ENCODE measurements around the gene SLC52A1.

SLC52A1 gene

DNA sequence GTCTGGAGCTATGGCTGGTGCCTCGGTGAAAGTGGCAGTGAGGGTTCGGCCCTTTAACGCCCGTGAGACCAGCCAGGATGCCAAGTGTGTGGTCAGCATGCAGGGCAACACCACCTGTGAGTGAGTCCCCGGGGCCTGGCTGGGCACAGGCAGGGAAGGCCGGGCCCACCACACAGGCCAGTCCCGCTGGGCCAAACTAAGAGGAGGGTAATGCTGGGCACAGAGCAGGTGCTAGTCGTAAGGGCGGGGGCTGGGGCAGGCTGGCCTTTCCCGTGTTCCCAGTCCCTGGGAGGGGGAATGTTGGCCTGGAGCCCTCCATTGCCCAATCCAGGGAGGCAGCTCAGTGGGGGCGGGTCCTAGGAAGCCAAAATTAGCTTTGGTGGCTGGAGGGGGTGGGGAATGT lies 35.0 kb downstream of the SLC52A1 start:
- TF ChIP-seq, protein P1, sequence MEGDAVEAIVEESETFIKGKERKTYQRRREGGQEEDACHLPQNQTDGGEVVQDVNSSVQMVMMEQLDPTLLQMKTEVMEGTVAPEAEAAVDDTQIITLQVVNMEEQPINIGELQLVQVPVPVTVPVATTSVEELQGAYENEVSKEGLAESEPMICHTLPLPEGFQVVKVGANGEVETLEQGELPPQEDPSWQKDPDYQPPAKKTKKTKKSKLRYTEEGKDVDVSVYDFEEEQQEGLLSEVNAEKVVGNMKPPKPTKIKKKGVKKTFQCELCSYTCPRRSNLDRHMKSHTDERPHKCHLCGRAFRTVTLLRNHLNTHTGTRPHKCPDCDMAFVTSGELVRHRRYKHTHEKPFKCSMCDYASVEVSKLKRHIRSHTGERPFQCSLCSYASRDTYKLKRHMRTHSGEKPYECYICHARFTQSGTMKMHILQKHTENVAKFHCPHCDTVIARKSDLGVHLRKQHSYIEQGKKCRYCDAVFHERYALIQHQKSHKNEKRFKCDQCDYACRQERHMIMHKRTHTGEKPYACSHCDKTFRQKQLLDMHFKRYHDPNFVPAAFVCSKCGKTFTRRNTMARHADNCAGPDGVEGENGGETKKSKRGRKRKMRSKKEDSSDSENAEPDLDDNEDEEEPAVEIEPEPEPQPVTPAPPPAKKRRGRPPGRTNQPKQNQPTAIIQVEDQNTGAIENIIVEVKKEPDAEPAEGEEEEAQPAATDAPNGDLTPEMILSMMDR (IDR thresholded peaks at IDR 0.05; ENCODE audit: low read depth, low read length): no peak
- no peak overlapping the region for H3K4me3 ChIP-seq (ENCODE audit: low read depth, low read length)

DNA sequence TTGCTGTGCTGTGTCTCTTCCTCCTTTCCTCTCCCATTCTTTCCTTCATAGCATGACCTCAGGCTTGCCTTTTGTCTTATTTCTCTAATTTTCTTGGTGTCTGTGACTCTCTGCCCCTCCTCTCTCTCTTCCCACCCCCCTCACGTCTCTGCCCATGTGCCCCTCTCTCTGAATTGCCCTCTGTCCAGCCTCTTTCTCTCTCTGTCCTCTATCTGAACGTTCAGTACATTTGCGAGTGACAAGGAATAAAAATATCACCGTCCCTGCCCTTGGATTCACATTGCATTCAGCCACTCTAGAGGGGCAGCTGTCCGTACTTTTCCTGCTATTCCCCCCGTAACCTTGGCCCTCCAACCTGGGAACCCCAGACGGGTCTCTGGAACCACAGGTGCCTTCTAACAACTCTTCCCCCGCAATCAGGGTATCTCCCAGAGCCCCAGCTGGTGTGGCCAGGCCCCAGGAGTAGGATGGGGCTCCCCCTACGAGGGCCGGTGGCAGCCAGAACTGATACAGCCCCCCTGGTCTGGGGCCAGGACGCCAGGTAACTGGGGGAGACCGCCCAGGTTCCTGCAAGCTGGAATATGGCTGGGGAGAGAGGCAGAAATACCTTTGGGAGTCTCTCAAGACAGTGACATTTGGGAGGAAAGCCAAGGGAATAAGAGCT lies 35.7 kb downstream of the SLC52A1 start:
- H3K4me3 ChIP-seq (ENCODE audit: low read depth, low read length): peak overlapping the region; percentile 93
- TF ChIP-seq, protein P1 (IDR thresholded peaks at IDR 0.05; ENCODE audit: low read depth, low read length): no peak

DNA sequence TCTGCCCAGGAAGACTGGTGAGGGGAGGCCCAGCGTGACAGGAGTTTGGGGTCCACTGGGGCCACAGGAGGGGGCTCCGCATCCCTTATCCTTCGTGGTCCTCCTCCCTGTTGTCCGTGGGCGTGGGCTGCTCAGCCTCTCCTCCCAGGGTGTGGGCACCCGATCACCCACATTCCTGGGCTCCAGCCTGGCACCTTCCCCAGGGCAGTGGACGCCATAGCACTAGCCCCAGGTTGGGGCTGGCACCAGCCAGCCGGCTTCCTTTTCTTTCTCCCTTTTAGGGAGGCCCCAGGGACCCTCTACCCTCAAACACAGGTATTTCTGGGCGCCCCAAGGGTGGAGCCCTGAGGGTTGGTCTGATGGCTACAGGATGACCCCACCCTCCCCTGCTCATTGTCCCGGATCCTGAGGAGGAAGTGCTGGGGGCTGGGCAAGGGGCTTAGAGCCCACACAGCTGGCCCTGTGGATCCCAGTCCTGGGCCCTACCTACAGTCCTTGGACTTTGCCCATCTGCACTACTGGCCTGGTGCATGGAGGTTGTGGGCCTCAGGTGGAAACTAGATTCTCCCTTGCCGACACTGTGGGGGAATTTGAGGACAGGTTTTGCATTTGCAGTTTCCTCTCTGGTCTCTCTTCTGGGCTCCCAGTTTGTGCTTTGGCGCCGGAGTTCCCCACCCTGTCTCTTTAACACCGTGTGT lies 36.3 kb downstream of the SLC52A1 start:
- TF ChIP-seq, protein P1 (IDR thresholded peaks at IDR 0.05; ENCODE audit: low read depth, low read length): no peak
- H3K4me3 ChIP-seq (ENCODE audit: low read depth, low read length): peak overlapping the region; percentile 93

DNA sequence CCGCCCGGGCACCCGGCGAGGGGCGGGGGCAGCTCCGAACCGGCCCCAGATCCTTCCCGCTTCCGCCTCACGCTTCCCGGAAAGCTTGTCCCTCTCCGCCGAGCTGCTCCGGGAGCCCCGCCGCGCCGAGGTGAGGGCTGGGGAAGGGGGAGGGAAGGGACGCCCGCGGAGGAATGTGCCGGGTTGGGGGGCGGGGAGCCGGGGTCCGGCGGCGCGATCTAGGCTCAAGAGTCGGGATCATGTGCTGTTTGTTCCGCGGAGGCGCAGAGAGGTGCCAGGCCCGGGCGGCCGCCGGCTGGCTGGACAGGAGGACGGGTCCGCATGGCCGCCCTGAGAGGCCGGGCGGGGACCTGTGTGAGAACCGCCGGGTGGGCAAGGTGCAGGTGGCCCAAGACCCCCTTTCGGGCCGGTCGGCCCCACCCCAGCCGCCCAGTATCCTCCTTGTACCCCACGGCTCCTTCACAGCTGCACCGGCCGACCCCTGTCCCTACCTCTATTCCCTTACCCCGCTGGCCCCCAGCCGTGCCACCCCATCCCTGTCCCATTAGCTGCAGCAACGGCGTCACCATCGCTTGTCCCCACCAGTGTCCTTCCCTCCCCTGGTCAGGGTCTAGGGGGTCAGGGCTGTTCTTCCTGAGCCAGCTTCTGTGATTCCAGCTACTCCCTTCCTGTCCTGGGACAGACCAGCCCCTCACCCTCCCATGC lies 37.0 kb downstream of the SLC52A1 start:
- peak overlapping the region; percentile 93 for H3K4me3 ChIP-seq (ENCODE audit: low read depth, low read length)
- TF ChIP-seq, protein P1 (IDR thresholded peaks at IDR 0.05; ENCODE audit: low read depth, low read length): no peak

DNA sequence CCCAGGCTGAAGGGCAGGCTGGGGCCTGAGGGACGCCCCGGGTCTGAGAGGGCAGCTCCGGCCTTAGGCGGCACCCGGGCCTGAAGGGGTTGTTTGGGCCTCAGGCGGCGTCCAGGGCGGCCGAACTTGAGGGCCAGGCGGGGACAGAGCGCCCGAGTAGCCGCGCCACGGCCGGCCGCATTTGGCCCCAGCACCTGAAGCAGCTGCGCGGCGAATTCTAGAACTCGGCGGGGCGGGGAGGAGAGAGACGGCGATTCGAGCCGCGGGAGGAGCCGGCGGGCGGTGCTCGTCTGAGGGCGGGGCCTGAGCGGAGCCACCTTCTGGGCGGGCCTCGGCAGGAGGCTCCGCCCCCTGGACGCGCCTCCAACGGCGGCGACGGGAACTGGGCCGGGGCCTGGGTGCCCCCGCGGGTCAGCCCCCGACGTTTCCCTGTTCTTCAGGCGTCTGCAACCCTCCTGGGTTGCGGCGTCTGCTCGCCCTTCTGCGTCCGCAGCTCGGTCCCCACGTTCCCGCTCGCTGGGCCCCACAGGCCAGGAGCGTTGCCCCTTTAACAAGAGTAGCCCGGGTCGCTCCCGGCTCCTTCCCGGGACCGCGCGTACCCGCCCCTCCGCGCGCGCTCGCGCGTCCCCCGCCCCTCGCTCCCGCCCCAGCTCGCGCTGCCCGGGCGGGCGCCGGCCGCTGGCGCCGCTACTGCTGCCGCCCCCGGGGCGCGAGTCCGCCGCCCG lies 37.8 kb downstream of the SLC52A1 start, which contains the start of the genes INCA1 and KIF1C:
INCA1 (minus strand) TSS at position 221 of the 725 bp plus-strand sequence. CDS start 3,085 bp downstream, outside the sequence.
KIF1C (plus strand) TSS at position 649 of the 725 bp plus-strand sequence. CDS start 2,297 bp downstream, outside the sequence.
- H3K4me3 ChIP-seq (ENCODE audit: low read depth, low read length): peak within 1 kb of the TSS; percentile 93
- TF ChIP-seq, protein P1 (IDR thresholded peaks at IDR 0.05; ENCODE audit: low read depth, low read length): no peak

DNA sequence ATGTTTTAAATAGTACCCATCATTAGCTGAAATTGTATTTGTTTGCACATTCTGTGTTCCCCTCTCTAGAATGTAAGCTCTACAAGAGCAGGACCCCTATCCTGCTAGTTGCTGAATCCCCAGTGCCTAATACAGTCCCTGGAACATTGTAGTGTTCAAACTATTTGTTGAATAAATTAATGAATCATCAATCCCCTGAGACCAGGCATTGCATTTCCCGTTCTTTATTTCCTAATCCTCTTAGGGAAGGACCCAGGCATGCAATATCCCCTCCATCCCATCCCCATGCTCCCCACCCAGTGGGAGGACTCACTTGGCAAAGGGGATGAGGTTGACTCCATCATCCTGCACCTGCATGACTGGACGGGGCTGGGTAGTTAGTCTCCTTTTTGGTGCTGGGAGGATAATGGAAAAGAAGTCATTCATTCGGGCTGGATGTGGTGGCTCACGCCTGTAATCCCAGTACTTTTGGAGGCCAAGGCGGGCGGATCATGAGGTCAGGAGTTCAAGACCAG lies 41.1 kb downstream of the SLC52A1 start:
- H3K4me3 ChIP-seq (ENCODE audit: low read depth, low read length): no peak overlapping the region
- TF ChIP-seq, protein P1 (IDR thresholded peaks at IDR 0.05; ENCODE audit: low read depth, low read length): no peak
